Lung (tissue), 12 donors: Measurements from ENCODE around the gene ATP11A. TPM values are rescaled to one million over a fixed set of nuclear protein-coding genes. Genes with fewer than 3 reads are reported as not detected.

Experiments
- ATAC-seq: fragments of 200-7000 bp; cut with Tn5 transposase; one replicate; pipeline ENCODE4 v1.9.1; 2020; ENCODE audit warnings: moderate number of reproducible peaks; ENCODE audit not compliant: insufficient read depth, low FRiP score
- DNase-seq, 3 donors: peaks; one replicate each; pipeline ENCODE4 v3.0.0-alpha.2; 2013 to 2017
- H3K27ac ChIP-seq, 2 donors: one replicate each; pipeline ENCODE4 v1.5.1; 2013; ENCODE audit warnings: mild to moderate bottlenecking in 2 of 2, moderate library complexity in 2 of 2, control low read depth in 1 of 2, inconsistent platforms in 1 of 2, low read depth in 1 of 2, low read length in 1 of 2
- H3K27me3 ChIP-seq, 3 donors: one replicate each; pipeline ENCODE4 v1.5.1; 2013; ENCODE audit warnings: low read length in 2 of 3; ENCODE audit not compliant: control insufficient read depth in 3 of 3, insufficient read depth in 3 of 3
- H3K36me3 ChIP-seq, 4 donors: one replicate each; pipeline ENCODE4 v1.5.1; 2013; ENCODE audit warnings: low read length in 4 of 4, mild to moderate bottlenecking in 1 of 4, moderate library complexity in 1 of 4; ENCODE audit not compliant: control insufficient read depth in 4 of 4, insufficient read depth in 4 of 4
- H3K4me1 ChIP-seq, 5 donors: one replicate each; pipeline ENCODE4 v1.5.1; 2013; ENCODE audit warnings: low read length in 5 of 5, mild to moderate bottlenecking in 2 of 5, moderate library complexity in 1 of 5; ENCODE audit not compliant: control insufficient read depth in 5 of 5, insufficient read depth in 5 of 5
- H3K4me3 ChIP-seq: one replicate; pipeline ENCODE4 v1.5.1; 2013; ENCODE audit warnings: mild to moderate bottlenecking, control low read depth, moderate library complexity
- H3K9ac ChIP-seq, 2 donors: one replicate each; pipeline ENCODE4 v1.5.1; 2013; ENCODE audit warnings: low read length in 2 of 2, control low read depth in 1 of 2; ENCODE audit not compliant: insufficient read depth in 1 of 2
- H3K9me3 ChIP-seq, 4 donors: one replicate each; pipeline ENCODE4 v1.5.1; 2013; ENCODE audit warnings: low read length in 3 of 4, mild to moderate bottlenecking in 1 of 4, moderate library complexity in 1 of 4; ENCODE audit not compliant: control insufficient read depth in 4 of 4, insufficient read depth in 3 of 4
- CTCF ChIP-seq: IDR thresholded peaks from 2 replicates; pipeline ENCODE4 v1.5.1; 2012; ENCODE audit warnings: mild to moderate bottlenecking; ENCODE audit errors: control extremely low read depth, extremely low read depth
- WGBS, 2 donors: extraction: QIAGEN DNeasy Blood & Tissue Kit; methylation state at CpG; one replicate each; pipeline ENCODE4 v1.1.7; 2013; 5-methylcytosine and 5-hydroxymethylcytosine counted together
- polyA plus RNA-seq, 2 donors: library from polyadenylated mRNA; stranded (reverse); fragments of 200-250 nt; gene quantifications; one replicate each; pipeline ENCODE4 v1.2.1, GENCODE V29; 2013
- total RNA-seq, 2 donors: library from RNA; depleted of rRNA in 1 of 2; stranded (reverse); fragments of >200 nt in 1 of 2; gene quantifications; one replicate each; pipeline ENCODE4 v1.2.1, GENCODE V29; 2014 to 2021
- donor health status: control.
- donor health status: control.
- donor health status: Bipolar disorder and iron deficiency.
- donor health status: healthy.
- donor health status: DM: yes; HTN: yes; CAD: no.

Gene ATP11A
- total and polyA plus RNA-seq, 4 donors: 46.3 to 317 (median 162) TPM

GRCh38 chr13:112912726-112913440, 223.0 kb downstream of the ATP11A start:
- Histone ChIP-seq H3K9ac (no peak overlapping the region), H3K4me1 (no peaks in the 10 kb centered on the region), H3K9me3 (peaks cover 0 to 2% (median 0%) of the 10 kb centered on the region in 4 donors), H3K4me3 (no peak overlapping the region), H3K27me3 (no peaks in the 10 kb centered on the region), H3K27ac (no peak overlapping the region), H3K36me3 (no peaks in the 10 kb centered on the region)
- DNase-seq (no peak), ATAC-seq (no peak)
- WGBS, 2 donors: 69 to 90% methylated on average over 1 of the region's 1 CpG
- TF ChIP-seq CTCF: no peak

GRCh38 chr13:112916296-112916695, 226.5 kb downstream of the ATP11A start:
- peaks cover 0 to 2% (median 0%) of the 10 kb centered on the region in 4 donors for H3K9me3 ChIP-seq
- no peak overlapping the region for H3K4me3 ChIP-seq
- ATAC-seq (no peak), DNase-seq (no peak)
- no peaks in the 10 kb centered on the region for H3K27me3 ChIP-seq
- 88 to 97% methylated on average over 14 of the region's 14 CpGs for WGBS, 2 donors
- no peaks in the 10 kb centered on the region for H3K4me1 ChIP-seq
- no peaks in the 10 kb centered on the region for H3K36me3 ChIP-seq
- no peak overlapping the region for H3K27ac ChIP-seq
- H3K9ac ChIP-seq: no peak overlapping the region
- no peak for TF ChIP-seq CTCF

GRCh38 chr13:112917056-112917664, 227.3 kb downstream of the ATP11A start:
- TF ChIP-seq CTCF: no peak
- no peaks in the 10 kb centered on the region for H3K4me1 ChIP-seq
- H3K9me3 ChIP-seq: peaks cover 0 to 2% (median 0%) of the 10 kb centered on the region in 4 donors
- ATAC-seq (no peak), DNase-seq (no peak)
- H3K27ac ChIP-seq: no peak overlapping the region
- H3K27me3 ChIP-seq: no peaks in the 10 kb centered on the region
- no peaks in the 10 kb centered on the region for H3K36me3 ChIP-seq
- H3K4me3 ChIP-seq: no peak overlapping the region
- H3K9ac ChIP-seq: no peak overlapping the region
- WGBS, 2 donors: 93 to 94% methylated on average over 29 of the region's 29 CpGs
